GM21717 (cell line): ENCODE measurements around the gene HSF5.
"Not testable (repeated sequence)": the region's sequence is repeated elsewhere in the genome, so short reads cannot be mapped to it uniquely, and the experiment has no call there.

Source experiments
- ATAC-seq: cut with Tn5 transposase; IDR thresholded peaks from one replicate; pipeline ENCODE4 v1.9.1; 2021; ENCODE audit warnings: mild to moderate bottlenecking, moderate library complexity; ENCODE audit not compliant: unreplicated experiment

HSF5 gene

DNA sequence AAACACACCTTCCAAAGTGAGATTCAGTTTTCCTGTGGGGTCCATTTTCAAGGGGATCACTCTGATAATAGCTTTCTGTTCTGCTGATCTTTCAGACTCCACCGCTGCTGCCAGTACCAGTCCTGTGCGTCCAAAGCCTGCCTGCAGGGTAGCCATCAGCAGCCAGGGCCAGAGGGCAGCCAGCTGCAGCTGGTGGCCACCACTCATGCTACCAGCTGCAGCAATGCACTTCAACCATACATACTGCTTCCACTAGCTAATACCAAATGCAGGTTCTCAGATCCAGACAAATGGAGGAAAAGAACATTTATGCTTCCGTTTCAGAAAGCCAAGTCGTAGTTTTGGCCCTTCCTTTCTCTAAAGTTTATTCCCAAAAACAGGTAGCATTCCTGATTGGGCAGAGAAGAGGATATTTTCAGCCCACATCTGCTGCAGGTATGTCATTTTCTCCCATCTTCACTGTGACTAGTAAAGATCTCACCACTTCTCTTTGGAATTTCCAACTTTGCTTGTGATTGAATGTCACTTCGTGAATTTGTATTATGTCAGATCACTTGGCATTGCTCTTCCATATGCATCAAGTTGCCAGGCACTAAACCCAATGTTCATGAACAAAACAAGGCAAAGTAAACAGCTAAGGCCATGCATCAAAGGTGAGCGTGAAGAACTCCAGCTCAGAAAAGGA is 72.7 kb downstream of the HSF5 start:
- ATAC-seq, result no peak

DNA sequence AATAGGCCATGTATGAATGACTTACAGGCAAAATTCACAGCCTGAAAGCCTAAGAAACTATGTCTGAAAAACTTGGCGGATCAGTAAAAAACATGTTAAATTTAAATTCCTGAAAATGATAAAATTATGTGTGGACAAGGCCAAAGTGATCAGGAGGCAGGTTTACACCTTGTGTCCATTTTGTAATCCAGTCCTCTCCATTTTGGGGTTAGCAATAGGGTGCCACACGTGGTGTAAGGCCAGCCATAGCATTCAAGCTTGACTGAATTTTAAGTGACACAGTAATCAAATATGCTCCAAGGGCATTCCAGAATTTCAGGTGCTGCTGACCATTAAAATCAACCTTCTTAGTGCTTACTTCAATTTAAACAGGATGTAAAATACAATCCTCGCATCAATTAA is 73.6 kb downstream of the HSF5 start:
- no peak for ATAC-seq

DNA sequence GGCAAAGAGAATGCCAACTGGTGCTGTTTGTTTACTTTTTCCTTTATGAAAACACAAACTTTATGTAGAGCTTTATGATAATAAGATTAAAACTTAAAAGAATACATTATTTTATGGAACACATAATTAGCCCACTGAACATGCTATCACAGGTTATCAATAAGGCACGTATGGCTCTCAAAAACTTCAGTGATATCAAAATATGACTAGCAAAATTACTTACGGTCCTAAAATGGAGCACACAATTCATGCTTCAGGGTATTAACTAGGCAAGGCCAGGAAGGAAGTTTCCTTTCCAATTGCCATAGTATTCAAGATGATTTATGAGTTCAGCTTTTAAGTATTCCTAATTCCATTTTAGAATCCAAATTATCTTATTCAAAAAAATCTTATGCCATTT is 74.5 kb downstream of the HSF5 start:
- ATAC-seq, result no peak

DNA sequence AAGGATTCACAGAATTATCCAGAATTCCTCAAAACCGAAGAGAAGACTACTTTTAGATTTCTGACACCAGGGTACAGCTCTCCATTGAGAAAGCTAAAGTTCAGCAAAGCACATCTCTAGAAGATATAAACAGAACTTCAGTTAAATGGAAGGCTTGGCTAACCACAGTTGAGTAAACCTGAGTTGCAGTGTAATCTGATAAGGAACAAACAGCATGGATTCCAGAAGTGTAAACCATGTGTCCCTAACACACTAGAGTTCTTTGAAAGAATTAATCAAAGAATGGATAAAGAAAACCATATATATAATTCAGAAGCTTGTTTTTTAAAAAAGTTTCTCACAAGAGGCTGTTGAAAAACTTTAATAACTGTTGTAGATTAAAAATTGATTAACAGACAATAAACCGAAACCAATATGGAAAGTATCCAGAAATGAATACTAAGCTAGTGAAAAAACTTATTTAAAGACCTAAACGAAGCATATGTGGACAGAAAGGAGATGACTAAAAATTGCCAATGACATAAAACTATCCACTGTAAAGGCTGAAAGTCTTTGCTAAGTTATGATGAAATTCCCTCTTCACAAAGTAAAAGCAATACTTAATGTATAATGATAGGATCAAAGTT is 75.1 kb downstream of the HSF5 start:
- no peak for ATAC-seq

DNA sequence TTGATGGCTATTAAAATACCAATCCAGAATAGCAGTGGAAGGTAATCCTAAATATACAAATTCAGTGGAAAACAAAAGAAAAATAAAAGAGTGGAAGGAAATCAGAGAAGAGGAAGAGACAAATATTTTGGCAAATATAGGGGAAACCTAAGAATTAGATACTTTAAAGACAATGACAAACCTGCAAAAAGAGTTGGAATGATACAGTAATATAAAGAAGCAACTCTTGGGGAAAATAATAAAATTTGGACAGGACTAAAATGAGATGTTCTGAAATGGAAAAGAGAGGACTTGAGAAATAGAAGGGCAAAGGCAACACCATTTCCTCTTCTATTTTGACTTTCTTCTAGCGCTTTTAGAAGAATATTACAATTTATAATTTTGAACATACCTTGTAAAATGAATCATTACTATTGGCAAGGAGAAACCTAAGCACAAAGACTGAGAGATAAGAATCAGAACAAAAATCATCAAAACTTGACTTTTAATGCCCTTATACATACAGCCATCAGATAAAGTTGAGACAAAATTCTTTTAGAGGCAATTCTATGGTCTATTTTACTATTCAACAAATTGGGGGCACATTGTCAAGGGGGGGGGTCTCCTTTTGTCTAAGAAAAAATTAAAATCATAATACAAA is 76.0 kb downstream of the HSF5 start:
- ATAC-seq, result no peak

DNA sequence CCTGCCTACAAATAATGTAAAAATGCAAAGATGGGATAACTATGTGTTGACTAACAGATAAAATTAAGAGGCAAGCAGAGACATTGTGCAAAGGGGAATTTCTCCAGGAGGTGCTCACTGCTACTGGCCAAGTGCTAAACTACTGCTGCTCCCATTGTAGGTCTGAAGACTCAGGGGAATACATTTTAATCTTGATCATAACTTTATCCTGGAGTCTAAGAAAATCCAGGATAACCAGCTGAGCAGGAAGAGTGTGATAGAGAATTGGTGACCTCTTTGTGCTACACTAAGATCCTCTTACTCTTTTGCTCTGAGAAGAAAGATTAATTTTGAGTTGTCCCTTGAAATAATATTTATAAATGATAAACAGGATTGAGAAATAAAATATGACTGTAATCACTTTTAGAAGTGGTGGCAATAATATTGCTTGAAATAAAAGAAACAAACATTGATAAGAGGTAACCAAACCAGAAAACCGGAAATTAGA is 76.8 kb downstream of the HSF5 start:
- ATAC-seq, result no peak

DNA sequence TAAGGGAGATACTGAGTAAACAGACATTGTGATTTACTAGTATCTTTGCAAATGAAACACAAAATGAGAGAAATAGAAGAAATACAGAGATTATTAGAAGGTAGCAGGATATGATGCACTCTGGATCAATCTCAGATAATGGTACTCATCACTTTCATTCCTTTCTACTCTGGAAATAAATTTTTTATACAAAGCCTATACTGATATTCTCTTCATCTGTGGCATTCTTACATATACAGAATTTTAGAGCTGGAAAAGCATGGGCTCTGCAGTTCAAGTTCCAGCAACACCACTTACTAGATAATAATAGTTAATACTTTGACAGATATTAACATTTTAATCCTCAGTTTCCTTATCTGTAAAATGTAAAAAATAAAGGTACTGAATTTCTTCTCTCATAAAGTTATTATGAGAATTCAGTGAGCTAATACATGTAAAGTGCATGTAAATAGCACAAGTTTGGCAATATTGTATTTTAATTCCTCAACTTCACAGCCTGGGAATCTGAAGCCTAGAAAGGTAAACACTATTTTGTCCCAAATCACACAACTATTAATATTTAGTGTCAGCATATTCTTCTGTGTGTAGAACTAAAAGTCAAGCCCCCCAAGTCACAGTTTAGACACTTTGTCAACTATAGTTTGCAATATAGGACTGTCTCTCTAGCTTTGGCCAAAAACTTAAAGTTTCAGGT is 77.3 kb downstream of the HSF5 start:
- no peak for ATAC-seq

DNA sequence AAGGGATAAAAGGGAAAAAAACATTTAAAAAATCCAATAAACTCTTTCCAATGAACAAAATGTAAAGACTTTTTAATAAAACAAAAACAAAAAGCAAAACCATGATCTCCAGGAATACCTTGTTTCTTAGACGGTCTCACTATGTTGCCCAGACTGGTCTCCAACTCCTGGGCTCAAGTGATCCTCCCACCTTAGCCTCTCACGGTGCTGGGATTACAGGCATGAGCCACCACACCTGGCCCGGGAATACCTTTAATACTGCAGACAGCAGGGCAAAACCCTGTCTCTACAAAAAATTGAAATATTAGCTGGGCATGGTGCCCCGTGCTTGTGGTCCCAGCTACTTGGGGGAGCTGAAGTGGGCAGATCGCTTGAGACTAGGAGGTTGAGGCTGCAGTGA is 78.8 kb downstream of the HSF5 start:
- ATAC-seq, result no peak

DNA sequence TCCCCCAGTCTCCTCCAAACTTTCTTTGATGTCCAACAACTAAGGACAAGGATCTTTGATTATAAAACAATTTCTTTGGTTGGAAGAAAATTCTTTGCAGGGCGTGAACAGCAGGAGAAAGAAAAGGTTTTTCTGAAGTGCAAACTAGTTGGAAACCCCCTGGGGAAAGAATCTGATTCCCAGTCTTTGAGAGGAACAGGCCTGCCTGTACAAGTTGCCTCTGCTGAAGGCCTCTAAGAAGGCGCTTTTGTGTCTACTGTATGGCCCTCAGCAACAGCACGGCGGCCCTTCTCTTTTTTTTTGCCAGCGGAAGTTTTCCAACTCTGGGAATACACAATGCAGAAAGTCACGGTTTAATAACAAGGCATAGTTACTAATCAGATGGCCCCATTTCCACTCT is 84.9 kb downstream of the HSF5 start:
- ATAC-seq, result no peak

DNA sequence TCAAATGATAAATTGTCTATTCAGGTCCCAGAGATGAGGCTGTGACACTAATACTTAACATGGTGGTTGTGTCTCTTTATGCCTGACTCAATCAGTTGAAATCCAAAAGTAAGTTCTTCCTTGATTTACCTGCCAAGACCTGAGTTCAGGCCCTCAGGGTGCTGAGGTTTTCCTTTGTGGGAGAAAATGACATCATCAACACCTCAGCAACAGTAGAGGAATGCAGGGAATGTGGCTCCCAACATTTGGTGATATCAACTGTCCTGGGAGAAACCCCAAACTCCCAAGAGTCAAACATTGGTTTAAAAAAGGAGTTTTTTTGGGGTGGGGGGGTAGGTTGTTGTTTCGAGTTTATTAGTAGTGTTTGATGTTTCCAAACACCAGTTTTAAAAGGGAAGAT is 85.5 kb downstream of the HSF5 start:
- no peak for ATAC-seq

DNA sequence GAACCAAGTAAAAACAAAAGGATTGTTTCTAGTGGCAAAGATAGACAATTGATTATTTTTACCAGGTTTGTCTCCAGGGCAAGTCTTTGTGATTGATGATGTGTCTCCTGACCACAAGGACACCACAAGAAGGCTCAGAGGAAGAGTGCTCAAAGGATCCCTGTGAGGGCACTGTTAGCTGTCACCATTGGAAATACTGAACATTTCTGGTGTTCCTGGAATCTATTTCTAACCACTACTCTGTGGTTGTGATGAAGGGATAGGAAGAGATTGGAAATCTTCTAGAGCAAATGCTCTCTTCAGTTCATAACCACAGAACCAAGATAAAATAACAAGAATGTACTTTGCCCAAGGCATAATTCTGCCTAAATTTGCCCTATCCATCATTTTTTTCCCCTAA is 86.2 kb downstream of the HSF5 start:
- ATAC-seq, result no peak

DNA sequence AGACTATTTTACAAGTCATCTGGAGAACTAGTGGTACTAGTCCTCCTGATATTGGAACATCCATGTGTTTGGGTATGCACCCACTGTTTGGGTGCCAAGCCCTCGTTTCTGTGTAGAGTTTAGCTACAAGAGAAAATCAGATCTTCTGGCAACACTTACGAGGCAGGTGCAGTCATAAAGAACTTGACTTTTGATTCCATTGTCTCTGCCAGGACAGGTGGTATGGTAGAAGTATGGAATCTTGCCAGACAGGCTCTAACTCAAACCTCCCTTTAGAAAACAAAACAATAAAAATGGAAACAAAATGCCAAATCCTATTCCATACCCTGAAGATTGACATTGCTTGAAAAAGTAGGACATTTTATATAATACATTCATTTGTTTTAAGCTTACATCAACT is 86.9 kb downstream of the HSF5 start:
- ATAC-seq, result no peak

DNA sequence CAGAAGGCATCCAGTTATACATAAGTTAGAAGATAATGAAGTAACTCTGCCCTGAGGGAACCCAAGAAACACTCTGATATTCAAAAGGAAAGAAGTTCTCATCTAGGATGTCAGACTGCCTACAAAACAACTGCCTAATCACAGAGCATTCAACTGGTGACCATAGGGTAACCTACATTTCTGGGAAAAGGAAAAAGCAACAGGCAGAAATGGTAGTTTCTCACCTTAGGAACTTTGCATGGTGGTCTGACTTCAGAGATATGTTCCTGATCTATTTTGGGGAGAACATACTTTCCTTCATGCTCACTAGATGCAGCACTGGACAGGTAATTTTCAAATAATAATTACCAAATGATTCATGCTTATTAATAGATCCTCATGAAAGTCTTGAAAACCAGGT is 87.4 kb downstream of the HSF5 start:
- ATAC-seq, result no peak

DNA sequence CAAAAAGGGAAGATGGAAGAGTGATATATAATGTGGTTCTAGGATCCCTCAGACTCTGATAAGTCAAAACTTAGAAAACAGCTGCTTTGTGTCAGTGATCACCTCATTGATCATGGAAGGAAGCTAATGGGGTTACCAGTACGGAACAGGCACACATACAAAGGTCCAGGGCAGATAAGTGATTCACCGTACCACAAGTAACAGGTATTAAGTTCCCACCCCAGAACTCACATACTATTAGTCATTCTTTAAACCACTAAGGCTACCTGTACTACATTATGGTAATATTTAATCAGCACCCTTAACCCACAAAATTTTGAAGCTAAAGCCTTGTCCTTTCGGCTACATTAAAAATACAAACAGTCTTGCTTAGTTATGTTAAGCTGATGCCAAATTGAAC is 88.2 kb downstream of the HSF5 start:
- ATAC-seq, result no peak

DNA sequence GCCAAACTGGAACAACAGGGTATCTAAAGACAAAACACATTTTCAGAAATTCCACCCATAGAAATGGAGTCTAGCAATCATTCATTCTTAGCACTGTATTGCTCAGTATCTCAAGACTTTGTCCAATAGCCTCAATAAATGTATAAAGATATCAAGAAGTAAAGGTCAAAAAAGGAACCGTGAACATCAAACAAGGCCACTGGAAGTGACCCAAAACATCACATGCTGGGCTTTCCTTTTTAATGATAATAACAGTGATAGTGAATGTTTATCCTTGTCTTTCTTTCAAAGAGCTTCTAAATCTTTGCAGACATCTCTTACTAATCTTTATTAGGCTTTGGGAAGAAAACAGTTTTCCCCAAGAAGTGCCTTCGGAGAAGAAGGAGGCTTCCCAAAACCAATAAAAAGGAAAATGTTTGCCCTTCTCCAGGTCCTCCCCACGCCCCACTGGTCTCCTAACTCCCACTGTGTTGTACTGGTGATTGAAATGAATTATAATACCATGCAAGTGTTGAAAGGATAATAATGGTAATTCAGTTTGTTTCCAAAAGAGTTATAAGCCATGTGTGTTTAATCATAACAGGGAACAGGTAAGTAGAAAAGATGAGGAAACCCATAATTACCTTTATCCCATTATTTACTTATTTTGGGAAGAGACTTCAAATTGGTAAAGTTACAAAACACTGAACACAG is 89.5 kb downstream of the HSF5 start:
- no peak for ATAC-seq

DNA sequence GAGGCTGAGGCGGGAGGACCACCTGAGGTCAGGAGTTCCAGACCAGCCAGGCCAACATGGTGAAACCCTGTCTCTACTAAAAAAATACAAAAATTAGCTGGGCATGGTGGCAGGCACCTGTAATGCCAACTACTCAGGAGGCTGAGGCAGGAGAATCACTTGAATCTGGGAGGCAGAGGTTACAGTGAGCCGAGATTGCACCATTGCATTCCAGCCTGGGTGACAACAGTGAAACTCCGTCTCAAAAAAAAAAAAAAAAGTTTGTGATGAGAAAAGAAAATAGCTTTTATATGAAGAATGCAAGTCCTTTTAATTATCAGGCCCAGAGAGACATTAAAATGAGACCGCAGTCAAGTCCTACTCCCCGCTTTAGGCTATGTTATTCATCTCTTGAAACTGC is 90.8 kb downstream of the HSF5 start:
- ATAC-seq, result not testable (repeated sequence)

DNA sequence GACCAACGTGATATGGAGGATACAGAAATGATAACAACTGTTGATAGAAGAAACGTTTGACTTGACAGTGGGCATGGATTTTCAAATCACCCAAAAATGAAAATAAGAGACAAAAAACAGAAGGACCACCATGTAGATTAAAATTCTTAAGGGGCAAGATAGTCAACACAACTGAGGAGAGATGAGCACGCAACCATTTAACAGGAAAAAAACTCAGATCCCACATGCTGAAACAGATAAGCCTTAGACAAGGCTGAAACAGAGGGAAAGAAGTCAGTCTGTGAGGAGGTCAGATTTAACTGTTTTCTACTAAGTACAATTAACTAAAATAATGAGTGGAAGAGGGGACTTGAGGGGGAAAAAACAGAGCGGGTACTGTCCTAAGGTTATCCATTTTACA is 92.0 kb downstream of the HSF5 start:
- ATAC-seq, result no peak

DNA sequence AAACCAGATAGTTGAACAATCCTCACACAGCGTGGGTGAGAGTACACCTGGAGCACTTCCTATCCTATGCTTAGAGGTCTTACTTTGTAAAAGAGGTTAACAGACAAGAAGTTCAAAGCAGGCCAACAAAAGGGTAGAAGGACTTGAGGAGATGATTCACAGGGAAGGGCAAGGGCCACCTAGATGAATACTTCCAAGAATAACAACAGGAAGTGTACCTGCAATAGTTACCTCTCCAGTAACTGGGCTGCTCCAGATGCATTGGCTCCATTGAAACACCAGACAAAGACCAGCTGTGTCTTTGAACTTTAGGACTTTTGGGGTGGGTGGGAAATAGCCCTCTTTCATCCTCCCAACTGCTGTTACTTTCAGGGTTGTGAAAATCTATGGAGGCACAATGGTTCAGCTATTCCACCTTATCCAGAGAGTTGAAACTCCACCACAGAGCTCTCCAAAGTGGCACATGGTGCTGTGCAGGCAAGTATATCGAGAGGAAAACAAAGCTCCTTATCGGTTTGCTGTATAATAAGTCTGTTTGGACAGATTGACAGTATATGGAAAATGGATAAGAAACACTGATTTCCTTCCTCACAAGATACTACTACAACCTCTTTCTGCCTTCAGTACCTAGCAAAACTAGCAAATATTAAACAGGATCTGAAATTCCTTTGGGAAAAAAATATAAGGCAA is 93.5 kb downstream of the HSF5 start:
- ATAC-seq, result no peak

DNA sequence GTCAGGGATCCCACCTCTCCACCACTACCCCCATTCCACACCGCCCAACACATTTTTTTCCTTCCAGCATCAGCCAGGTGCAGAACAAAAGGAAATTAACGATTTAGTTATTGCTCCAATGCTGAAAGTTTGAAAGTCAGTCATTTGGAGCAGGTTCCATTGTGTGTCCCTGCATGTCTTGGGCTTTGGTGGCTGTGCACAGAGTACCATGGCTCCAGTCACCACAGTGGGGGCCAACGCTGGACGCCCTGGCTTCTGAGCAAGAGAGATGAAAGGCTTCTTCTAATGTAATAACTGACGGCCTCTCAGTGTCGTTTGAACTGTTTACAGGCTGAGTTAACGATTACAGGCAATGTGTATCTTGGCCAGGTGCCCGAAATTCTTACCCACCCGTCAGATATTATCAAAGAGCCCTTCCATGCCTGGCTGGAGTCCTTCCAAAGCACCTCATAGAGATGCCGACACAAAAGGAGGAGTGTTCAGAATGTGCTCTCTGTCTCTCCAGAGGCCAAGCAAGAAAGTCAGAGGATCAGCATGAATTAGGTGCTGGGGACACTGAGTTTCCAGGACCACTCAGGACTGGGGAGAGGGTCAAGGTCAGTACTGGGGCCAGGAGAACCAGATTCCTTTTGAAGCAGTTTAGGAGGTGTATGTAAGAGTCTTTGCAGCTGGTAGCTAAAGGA is 96.8 kb downstream of the HSF5 start:
- no peak for ATAC-seq

DNA sequence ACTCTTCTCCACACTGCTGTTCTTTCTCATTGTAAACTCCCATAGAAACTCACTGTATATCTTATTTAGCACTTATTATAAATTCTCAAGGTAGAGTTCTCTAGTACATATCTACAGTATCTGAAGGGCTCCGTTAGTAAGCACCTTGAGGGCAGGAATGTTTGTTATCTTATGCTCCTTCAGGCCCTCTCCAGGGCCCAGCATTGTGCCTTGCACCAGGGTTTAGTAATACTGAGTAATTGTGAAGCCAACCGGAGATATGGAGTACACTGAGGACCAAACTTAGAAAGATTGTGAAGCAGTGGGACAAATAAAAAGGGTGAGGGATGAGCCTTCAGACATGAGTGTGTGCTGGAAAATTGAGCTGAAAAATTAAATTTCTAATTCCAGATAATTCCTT is 97.3 kb downstream of the HSF5 start:
- no peak for ATAC-seq
